GM19035 (cell line): Measurements from ENCODE around the gene PCBP2.
"Not testable (repeated sequence)": the region's sequence is repeated elsewhere in the genome, so short reads cannot be mapped to it uniquely, and the experiment has no call there.

Experiments
- ATAC-seq: cut with Tn5 transposase; IDR thresholded peaks from one replicate; pipeline ENCODE4 v1.9.1; 2021; ENCODE audit not compliant: unreplicated experiment

PCBP2 gene

GRCh38 chr12:53439582-53439981 is 12.3 kb upstream of the PCBP2 start:
- ATAC-seq = not testable (repeated sequence)

- ATAC-seq = peak; percentile 98
Observed at GRCh38 chr12:53441040-53441833, 10.7 kb upstream of the PCBP2 start, which contains the start of gene PRR13. Gene PRR13 (plus strand): TSS chr12:53441734. CDS start chr12:53442715, 981 bp downstream.

- no peak for ATAC-seq
Observed at GRCh38 chr12:53443955-53444354, 7.9 kb upstream of the PCBP2 start.

GRCh38 chr12:53444593-53445325 is 7.1 kb upstream of the PCBP2 start:
- ATAC-seq = not testable (repeated sequence)

- no peak for ATAC-seq
Observed at GRCh38 chr12:53450936-53451335, 966 bp upstream of the PCBP2 start.

- ATAC-seq = peak; percentile 32
Observed at GRCh38 chr12:53452159-53453077, 516 bp downstream of the PCBP2 start.

GRCh38 chr12:53453953-53454640 is 2.2 kb downstream of the PCBP2 start:
- ATAC-seq = no peak

- ATAC-seq = no peak
Observed at GRCh38 chr12:53454707-53455106, 2.8 kb downstream of the PCBP2 start.

- no peak for ATAC-seq
Observed at GRCh38 chr12:53456654-53457366, 4.9 kb downstream of the PCBP2 start.

GRCh38 chr12:53459097-53459496 is 7.2 kb downstream of the PCBP2 start:
- ATAC-seq = no peak

- ATAC-seq = no peak
Observed at GRCh38 chr12:53461059-53461458, 9.2 kb downstream of the PCBP2 start.

- ATAC-seq = no peak
Observed at GRCh38 chr12:53461591-53461990, 9.7 kb downstream of the PCBP2 start.

- no peak for ATAC-seq
Observed at GRCh38 chr12:53462935-53463334, 11.0 kb downstream of the PCBP2 start.

GRCh38 chr12:53463802-53464560 is 12.1 kb downstream of the PCBP2 start:
- no peak for ATAC-seq

GRCh38 chr12:53464685-53465418 is 12.9 kb downstream of the PCBP2 start:
- ATAC-seq = no peak

- no peak for ATAC-seq
Observed at GRCh38 chr12:53465679-53466078, 13.8 kb downstream of the PCBP2 start.

GRCh38 chr12:53466640-53467039 is 14.7 kb downstream of the PCBP2 start:
- ATAC-seq = no peak

- no peak for ATAC-seq
Observed at GRCh38 chr12:53467082-53467481, 15.2 kb downstream of the PCBP2 start.
